T47D (cell line): ENCODE results near the gene HS3ST4.
"Not testable (repeated sequence)": the region's sequence is repeated elsewhere in the genome, so short reads cannot be mapped to it uniquely, and the experiment has no call there.

ENCODE experiments used
- DNase-seq, 2 experiments: peaks; one replicate each; pipeline versions ENCODE4 v3.0.0 to v3.0.0-alpha.2; 2011 to 2012; ENCODE audit warnings: low read depth in 1 of 2, low spot score in 1 of 2
- JUND ChIP-seq: IDR thresholded peaks from 2 replicates; pipeline ENCODE4 v1.6.1; 2012; ENCODE audit warnings: low read depth
- in situ Hi-C: cut with HindIII; loops from 2 replicates; pipeline ENCODE4 v1.10.0; 2016; ENCODE audit warnings: low sequenced_read_pairs, low pct_unique_long_range_greater_than_20kb

The HS3ST4 gene

GRCh38 chr16:26071101-26071866 lies 379.5 kb downstream of the HS3ST4 start:
- in situ Hi-C loops: no loop called here
- DNase-seq: no peak
- no peak for TF ChIP-seq JUND

DNA sequence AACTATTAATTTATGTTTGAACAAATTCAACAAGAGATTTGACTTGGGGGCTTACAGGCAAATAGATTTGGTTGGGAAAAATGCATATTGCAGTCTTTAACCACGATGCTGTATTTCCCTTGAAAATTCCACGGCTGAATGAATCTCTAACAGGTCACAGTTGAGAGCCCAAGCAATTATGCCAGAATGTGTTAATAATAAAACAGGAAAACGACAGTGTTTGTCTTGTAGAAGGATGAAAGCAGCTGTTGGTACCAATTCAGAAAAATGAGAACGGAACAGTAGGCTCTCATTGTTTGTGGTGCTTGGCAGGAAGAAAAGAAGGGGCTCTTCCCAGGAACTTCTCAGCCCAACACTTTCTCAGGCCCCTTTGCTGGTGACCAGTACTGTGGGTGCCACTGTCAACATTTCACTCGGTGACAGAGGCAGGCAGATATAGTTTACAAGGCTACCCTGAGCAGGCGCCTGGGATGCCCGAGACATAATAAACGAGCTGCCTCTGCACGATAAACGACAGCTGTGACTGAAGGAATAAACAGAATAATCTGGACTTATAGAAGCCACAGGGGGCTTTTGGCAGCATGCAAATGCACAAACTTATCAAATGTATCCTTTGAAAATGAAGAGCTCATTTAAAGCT lies 387.1 kb downstream of the HS3ST4 start:
- in situ Hi-C loops: no loop called here
- no peak for DNase-seq
- TF ChIP-seq JUND: no peak

GRCh38 chr16:26087091-26087490 lies 395.3 kb downstream of the HS3ST4 start:
- TF ChIP-seq JUND: no peak
- in situ Hi-C loops: no loop called here
- DNase-seq: no peak

GRCh38 chr16:26091511-26091910 lies 399.8 kb downstream of the HS3ST4 start:
- DNase-seq: no peak
- TF ChIP-seq JUND: no peak
- in situ Hi-C loops: no loop called here

DNA sequence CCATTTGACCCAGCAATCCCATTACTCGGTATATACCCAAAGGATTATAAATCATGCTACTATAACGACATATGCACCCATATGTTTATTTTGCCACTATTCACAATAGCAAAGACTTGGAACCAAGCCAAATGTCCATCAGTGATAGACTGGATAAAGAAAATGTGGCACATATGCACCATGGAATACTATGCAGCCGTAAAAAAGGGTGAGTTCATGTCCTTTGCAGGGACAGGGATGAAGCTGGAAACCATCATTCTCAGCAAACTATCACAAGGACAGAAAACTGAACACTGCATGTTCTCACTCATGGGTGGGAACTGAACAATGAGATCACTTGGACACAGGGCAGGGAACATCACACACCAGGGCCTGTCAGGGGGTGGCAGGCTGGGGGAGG lies 406.4 kb downstream of the HS3ST4 start:
- in situ Hi-C loops: not testable (repeated sequence)

DNA sequence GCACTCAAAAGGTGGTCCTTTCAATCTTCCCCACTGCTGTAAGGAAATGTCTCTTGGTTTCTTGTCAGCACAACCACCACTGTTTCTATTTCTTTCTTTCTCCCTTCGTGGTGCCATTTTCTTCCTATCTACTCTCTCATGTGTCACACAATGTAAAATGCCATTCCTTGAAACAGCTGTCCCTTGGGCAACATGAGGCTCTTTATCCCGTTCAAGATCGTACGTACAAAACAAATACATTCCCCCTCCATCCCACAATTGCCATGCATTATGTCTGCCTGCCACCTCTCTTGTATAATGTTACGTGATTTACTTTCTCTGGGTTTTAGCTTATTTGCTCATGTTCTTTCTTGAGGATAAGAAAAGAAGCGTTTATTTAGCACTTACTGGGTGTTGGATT lies 410.6 kb downstream of the HS3ST4 start:
- in situ Hi-C loops: no loop called here

More for the DNA sequence above, 406.4 kb downstream of the HS3ST4 start:
- not testable (repeated sequence) for DNase-seq

GRCh38 chr16:26108836-26109505 lies 417.2 kb downstream of the HS3ST4 start:
- no peak for TF ChIP-seq JUND
- DNase-seq: no peak
- in situ Hi-C loops: no loop called here

More for the DNA sequence above, 410.6 kb downstream of the HS3ST4 start:
- TF ChIP-seq JUND: no peak
- no peak for DNase-seq

- TF ChIP-seq JUND: no peak
- in situ Hi-C loops: no loop called here
- DNase-seq: no peak
Observed at GRCh38 chr16:26111900-26112299, 420.1 kb downstream of the HS3ST4 start.

DNA sequence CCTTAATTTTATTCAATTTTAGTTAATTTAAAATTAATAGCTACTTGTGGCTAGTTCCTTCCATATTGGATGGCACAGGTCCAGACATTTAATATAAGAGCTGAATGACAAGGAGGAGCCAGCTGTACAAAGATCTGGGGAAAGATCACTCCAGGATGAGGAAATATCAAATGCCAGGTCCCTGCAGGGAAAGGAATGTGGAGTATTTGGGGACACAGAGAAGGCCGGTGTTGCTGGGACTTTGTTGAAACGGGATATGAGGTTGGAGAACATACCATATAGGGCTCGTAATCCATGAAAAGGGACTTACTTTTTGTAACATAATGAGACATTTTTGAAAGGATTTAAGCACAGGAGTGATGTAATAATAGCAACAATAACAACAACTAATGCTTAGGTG lies 426.8 kb downstream of the HS3ST4 start:
- no peak for DNase-seq
- in situ Hi-C loops: no loop called here
- no peak for TF ChIP-seq JUND

DNA sequence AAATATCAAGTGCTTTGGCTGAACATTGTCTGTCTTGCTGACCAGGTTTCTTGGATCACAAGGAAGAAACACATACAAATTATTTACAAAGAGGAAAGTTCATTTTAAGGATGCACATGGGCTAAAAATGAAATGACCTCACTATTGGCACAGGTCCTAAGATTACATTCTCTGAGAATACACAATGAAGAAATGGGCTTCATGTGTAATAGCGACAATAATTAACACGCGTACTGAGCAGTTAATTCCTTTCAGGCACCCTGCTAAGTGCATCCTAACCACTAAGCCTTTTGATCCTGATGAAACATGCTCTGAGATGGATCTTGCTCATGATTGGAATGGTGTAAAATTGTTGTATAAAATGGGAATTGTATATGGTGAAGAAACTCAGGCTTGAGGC lies 429.0 kb downstream of the HS3ST4 start:
- TF ChIP-seq JUND: no peak
- no peak for DNase-seq
- in situ Hi-C loops: no loop called here

DNA sequence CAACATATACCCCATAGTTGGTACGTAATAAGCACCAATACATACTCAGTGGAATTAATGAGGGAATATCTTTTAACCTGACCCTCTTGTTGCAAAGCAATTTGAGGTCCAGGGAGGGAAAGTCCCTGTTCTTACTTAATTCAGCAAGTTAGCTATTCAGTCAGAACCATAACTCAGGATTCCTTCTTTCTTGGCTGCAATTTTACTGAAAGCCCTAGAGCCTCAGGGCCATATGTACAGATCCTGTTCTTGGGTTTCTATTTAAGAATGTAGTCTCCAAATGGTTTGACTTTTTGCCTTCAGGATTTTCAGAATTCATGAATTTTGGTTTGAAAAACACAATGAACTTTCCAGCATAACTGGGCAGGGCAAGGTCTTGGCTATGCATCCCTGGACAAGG lies 436.5 kb downstream of the HS3ST4 start:
- in situ Hi-C loops: no loop called here
- TF ChIP-seq JUND: no peak
- DNase-seq: no peak

- in situ Hi-C loops: no loop called here
- DNase-seq: no peak
- TF ChIP-seq JUND: no peak
Observed at GRCh38 chr16:26129997-26130396, 438.2 kb downstream of the HS3ST4 start.

DNA sequence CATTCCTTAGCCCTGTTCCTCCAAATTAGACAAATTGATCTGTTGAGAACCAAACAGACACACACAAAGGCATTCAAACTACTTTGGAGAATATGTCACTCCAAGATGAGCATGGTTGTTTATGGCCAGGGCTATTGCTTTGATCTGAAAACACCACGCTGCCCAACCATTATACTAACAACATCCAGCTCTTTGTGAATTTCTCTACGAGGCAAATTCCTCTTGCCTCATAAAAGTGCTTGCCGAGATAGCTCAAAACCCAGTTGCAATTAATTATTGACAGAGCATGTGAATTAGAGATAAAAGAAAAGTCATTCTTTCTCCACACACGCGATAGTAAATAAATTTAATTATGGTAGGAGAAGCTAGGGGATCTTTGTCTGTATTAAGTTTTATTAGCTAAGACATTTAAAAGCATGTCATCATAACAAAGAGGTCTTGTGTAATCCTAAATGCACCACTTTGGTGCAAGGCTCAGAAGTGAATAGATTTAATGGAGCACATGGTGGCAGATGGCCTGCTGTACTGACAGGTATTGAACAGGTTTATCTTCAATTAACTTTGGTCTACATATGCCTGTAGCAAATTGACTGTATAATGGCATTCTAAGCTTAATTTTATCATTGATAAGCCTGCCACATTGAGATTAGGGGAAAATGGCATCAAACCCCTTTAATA lies 441.8 kb downstream of the HS3ST4 start:
- no peak for DNase-seq
- in situ Hi-C loops: no loop called here
- TF ChIP-seq JUND: no peak
